ENCODE results near the gene MYRIP.

The MYRIP gene

DNA sequence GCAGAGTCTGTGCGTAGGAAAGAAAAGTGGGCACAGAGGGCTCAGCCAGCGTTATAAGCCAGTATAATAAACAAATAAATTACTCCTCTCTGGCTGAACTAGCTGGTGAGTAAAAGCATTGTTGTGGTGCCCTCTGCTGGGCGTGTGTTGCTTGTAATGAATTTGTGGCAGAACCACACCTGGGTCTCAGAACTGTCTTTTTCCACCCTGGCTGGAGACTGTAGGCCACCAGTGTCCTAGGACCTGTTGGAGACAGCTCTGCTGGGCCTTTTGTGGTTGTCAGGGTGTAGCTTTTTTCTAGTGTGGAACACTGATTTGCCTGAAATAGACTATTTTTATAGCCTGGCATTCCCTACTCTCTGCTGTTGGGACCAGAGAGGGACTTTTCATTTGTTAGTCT lies 369.6 kb downstream of the MYRIP start:
- Histone ChIP-seq H3K27ac (ENCODE audit: low read length) (no peak overlapping the region), H3K4me1 (ENCODE audit: control insufficient read depth, insufficient read depth, low read length) (peaks cover 2% of the 10 kb centered on the region), H3K36me3 (ENCODE audit: control insufficient read depth in 2 of 2, insufficient read depth in 2 of 2, low read length in 2 of 2) (no peaks in the 10 kb centered on the region), H3K27me3 (ENCODE audit: control insufficient read depth in 1 of 2, insufficient read depth in 2 of 2, low read length in 2 of 2) (no peaks in the 10 kb centered on the region), H3K9ac (ENCODE audit: low read length in 2 of 2) (no peak overlapping the region), H3K9me3 (ENCODE audit: control insufficient read depth in 2 of 2, low read length in 2 of 2) (no peaks in the 10 kb centered on the region), H3K4me3 (ENCODE audit: low read length in 2 of 2) (no peak overlapping the region)

DNA sequence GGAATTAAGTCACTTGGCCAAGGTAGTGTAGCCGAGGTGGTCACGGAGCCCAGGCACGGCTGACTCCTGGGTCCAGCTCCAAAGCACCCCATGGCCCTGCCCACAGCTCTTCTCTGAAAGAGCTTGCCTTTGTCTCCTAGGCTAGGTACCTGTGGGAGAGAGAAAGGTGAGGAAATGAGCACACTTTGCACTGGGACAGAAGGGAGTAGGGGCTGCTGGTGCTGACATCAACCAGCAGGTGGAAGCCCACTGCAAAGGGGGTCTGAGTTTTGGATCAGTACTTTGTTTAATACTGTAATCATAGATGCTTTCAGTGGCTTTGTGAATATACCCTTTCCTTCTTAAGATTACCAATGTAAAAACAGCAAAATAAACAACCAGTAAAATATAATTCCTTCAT lies 371.8 kb downstream of the MYRIP start:
- Histone ChIP-seq H3K9ac (ENCODE audit: low read length in 2 of 2) (no peak overlapping the region), H3K27ac (ENCODE audit: low read length) (no peak overlapping the region), H3K36me3 (ENCODE audit: control insufficient read depth in 2 of 2, insufficient read depth in 2 of 2, low read length in 2 of 2) (no peaks in the 10 kb centered on the region), H3K27me3 (ENCODE audit: control insufficient read depth in 1 of 2, insufficient read depth in 2 of 2, low read length in 2 of 2) (no peaks in the 10 kb centered on the region), H3K9me3 (ENCODE audit: control insufficient read depth in 2 of 2, low read length in 2 of 2) (no peaks in the 10 kb centered on the region), H3K4me3 (ENCODE audit: low read length in 2 of 2) (no peak overlapping the region), H3K4me1 (ENCODE audit: control insufficient read depth, insufficient read depth, low read length) (peaks cover 2% of the 10 kb centered on the region)

DNA sequence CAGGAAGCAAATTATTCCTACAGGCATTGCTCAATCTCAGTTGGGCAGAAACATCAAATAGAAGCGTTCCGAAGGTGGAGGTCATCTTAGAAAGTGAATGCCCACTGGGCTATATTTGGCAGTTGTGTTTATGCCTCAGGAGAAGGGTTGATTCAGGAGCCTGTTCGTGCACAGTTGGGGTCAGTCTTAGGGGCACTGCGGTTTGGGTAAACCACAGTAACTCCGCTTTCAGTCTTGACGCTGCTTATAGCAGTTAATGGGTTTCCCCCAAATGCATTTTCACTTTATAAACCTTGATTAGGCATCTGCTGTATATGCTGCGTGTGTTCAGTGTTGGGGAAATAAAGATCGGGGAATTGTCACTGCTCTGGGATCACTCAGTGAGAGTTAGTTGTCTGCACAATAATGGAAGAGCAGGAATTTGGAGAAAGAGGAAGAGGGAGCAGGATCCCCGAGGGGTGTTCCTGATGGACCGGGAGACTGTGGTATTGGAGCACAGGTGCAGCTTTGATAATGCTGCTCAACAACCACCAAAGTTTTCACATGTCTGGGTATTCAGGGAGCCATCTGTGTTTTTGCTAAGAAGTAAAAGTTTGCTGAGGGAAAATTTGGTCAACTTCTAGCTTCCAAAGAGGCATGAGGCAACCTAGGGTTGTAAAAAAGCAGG lies 375.8 kb downstream of the MYRIP start:
- H3K9me3 ChIP-seq (ENCODE audit: control insufficient read depth in 2 of 2, low read length in 2 of 2) = no peaks in the 10 kb centered on the region
- no peaks in the 10 kb centered on the region for H3K27me3 ChIP-seq (ENCODE audit: control insufficient read depth in 1 of 2, insufficient read depth in 2 of 2, low read length in 2 of 2)
- H3K36me3 ChIP-seq (ENCODE audit: control insufficient read depth in 2 of 2, insufficient read depth in 2 of 2, low read length in 2 of 2) = no peaks in the 10 kb centered on the region

DNA sequence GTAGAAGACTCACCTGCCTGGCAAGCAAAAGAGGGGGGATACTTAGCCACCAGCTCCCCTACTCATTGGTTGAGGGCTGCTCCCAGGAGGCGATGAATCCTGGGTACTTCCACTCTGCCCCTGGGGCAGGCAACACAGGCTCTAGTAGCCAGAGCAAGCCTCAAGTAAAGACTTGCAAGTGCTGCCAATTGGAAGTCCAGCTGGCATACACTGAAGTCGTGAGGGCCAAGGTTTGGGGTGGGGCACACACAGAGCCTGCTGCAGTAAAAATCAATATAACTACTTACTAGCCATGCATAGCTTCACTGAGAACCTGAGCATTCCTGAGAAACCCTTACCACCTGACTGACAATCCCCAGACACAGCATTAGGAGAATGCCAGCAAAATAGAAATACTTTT lies 377.1 kb downstream of the MYRIP start:
- no peaks in the 10 kb centered on the region for H3K9me3 ChIP-seq (ENCODE audit: control insufficient read depth in 2 of 2, low read length in 2 of 2)
- no peaks in the 10 kb centered on the region for H3K36me3 ChIP-seq (ENCODE audit: control insufficient read depth in 2 of 2, insufficient read depth in 2 of 2, low read length in 2 of 2)
- H3K9ac ChIP-seq (ENCODE audit: low read length in 2 of 2) = no peak overlapping the region
- H3K27ac ChIP-seq (ENCODE audit: low read length) = no peak overlapping the region
- no peaks in the 10 kb centered on the region for H3K27me3 ChIP-seq (ENCODE audit: control insufficient read depth in 1 of 2, insufficient read depth in 2 of 2, low read length in 2 of 2)
- H3K4me3 ChIP-seq (ENCODE audit: low read length in 2 of 2) = no peak overlapping the region
- H3K4me1 ChIP-seq (ENCODE audit: control insufficient read depth, insufficient read depth, low read length) = no peaks in the 10 kb centered on the region

More for the DNA sequence above, 375.8 kb downstream of the MYRIP start:
- H3K4me1 ChIP-seq (ENCODE audit: control insufficient read depth, insufficient read depth, low read length) = no peaks in the 10 kb centered on the region
- no peak overlapping the region for H3K4me3 ChIP-seq (ENCODE audit: low read length in 2 of 2)
- no peak overlapping the region for H3K9ac ChIP-seq (ENCODE audit: low read length in 2 of 2)
- H3K27ac ChIP-seq (ENCODE audit: low read length) = no peak overlapping the region

DNA sequence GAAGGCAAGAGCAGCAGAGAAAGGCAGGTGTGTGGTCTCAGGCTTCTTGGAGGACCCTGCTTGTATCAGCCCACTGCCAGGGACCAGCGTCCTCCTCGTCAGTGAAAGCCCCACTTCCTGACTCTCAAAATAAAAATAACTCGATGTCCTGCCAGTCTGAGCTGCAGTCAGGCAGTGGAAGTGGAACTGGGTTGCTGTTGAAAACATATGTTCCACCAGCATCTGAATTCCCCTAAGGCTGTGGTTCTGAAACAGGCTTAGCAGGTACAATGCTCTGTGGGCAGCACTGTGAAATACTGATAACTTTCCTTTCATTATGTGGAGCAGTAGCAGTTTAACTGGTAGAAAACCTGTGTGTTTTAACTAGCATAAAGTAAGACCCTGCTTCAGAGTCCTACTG lies 378.5 kb downstream of the MYRIP start:
- no peaks in the 10 kb centered on the region for H3K27me3 ChIP-seq (ENCODE audit: control insufficient read depth in 1 of 2, insufficient read depth in 2 of 2, low read length in 2 of 2)
- H3K27ac ChIP-seq (ENCODE audit: low read length) = no peak overlapping the region
- H3K36me3 ChIP-seq (ENCODE audit: control insufficient read depth in 2 of 2, insufficient read depth in 2 of 2, low read length in 2 of 2) = no peaks in the 10 kb centered on the region
- no peak overlapping the region for H3K9ac ChIP-seq (ENCODE audit: low read length in 2 of 2)
- H3K4me1 ChIP-seq (ENCODE audit: control insufficient read depth, insufficient read depth, low read length) = no peaks in the 10 kb centered on the region
- H3K4me3 ChIP-seq (ENCODE audit: low read length in 2 of 2) = no peak overlapping the region
- no peaks in the 10 kb centered on the region for H3K9me3 ChIP-seq (ENCODE audit: control insufficient read depth in 2 of 2, low read length in 2 of 2)

DNA sequence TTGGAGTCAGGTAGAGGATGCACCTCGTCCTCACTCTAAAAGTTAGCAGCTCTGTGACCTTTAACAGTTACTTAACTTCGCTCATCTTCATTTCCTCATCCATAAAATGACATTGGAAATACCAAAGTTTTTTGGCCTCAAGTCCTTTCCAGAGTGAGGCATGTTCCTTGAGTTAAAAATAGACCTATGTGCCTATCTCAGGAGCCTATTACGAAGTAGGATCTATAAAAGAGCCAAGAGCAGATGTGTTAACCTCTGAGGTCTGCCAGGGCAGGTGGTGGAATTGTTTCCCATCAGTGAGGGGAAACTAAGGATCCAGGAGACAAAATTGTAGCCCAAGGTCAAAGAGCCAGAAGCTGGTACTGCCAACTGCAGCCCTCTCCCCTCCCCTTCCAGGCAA lies 379.7 kb downstream of the MYRIP start:
- H3K36me3 ChIP-seq (ENCODE audit: control insufficient read depth in 2 of 2, insufficient read depth in 2 of 2, low read length in 2 of 2) = no peaks in the 10 kb centered on the region
- no peaks in the 10 kb centered on the region for H3K27me3 ChIP-seq (ENCODE audit: control insufficient read depth in 1 of 2, insufficient read depth in 2 of 2, low read length in 2 of 2)
- H3K4me3 ChIP-seq (ENCODE audit: low read length in 2 of 2) = no peak overlapping the region
- H3K27ac ChIP-seq (ENCODE audit: low read length) = no peak overlapping the region
- H3K4me1 ChIP-seq (ENCODE audit: control insufficient read depth, insufficient read depth, low read length) = no peaks in the 10 kb centered on the region
- H3K9me3 ChIP-seq (ENCODE audit: control insufficient read depth in 2 of 2, low read length in 2 of 2) = no peaks in the 10 kb centered on the region
- H3K9ac ChIP-seq (ENCODE audit: low read length in 2 of 2) = no peak overlapping the region

DNA sequence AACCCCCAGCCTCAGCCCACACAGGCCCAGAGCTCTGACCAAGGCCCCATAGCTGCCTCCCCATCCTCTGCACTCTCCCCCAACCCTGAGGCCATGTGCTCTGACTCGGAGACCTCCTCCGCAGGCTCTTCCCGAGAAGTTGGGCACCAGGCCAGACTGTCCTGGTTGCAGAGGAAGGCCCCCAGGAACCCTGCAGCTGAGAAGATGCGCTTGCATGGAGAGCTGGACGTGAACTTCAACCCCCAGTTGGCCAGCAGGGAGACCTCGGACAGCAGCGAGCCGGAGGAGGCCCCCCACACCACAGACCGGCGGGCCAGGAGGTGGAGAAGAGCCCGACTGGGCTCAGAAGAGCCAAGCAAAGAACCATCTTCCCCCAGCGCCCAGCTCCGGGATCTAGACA lies 380.6 kb downstream of the MYRIP start:
- H3K4me3 ChIP-seq (ENCODE audit: low read length in 2 of 2) = no peak overlapping the region
- H3K9me3 ChIP-seq (ENCODE audit: control insufficient read depth in 2 of 2, low read length in 2 of 2) = no peaks in the 10 kb centered on the region
- H3K27me3 ChIP-seq (ENCODE audit: control insufficient read depth in 1 of 2, insufficient read depth in 2 of 2, low read length in 2 of 2) = no peaks in the 10 kb centered on the region
- no peak overlapping the region for H3K27ac ChIP-seq (ENCODE audit: low read length)
- H3K4me1 ChIP-seq (ENCODE audit: control insufficient read depth, insufficient read depth, low read length) = no peaks in the 10 kb centered on the region
- no peaks in the 10 kb centered on the region for H3K36me3 ChIP-seq (ENCODE audit: control insufficient read depth in 2 of 2, insufficient read depth in 2 of 2, low read length in 2 of 2)
- no peak overlapping the region for H3K9ac ChIP-seq (ENCODE audit: low read length in 2 of 2)

DNA sequence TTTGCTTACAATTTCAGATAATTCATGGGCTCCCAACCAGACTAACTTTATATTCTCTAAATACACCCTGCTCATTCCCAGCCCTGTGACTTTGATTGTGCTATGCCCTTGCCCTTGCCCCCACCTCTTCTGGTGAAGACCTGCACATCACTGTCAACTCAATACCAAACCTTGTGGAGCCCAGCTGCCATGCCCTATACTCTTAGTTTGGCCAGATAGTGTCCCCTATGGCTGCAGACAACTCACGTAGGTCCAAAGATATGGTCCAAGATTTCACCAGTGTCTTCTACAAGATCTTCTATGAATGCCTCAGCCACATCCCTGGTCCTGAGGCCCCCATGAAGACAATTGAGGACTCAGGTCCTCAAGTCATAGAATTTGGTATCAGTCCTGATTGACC lies 381.8 kb downstream of the MYRIP start:
- Histone ChIP-seq H3K4me3 (ENCODE audit: low read length in 2 of 2) (no peak overlapping the region), H3K4me1 (ENCODE audit: control insufficient read depth, insufficient read depth, low read length) (no peaks in the 10 kb centered on the region)

DNA sequence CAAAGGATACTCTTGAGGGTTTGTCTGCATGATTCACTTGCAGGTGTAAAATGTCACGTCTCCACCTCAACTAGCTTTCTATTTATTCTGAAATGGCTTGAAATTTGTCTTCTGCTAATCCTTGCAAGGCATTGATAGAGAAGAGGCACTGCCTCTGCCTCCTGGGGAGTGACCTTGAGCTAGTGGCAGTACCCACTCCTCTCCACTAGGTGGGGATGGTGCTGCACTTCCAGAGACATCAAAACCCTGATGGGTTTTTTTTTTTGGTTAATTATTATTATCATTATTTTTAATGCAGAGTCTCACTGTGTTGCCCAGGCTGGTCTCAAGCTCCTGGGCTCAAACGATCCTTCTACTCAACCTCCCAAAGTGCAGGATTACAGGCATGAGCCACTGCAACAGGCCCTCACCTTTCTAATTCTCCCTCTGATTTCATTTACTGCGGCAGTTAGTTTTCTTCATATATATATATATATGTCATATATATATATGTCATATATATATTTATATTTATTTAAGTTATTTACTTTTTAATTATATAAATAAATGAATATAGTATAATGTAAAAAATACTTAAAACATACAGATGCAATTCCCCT lies 382.5 kb downstream of the MYRIP start:
- Histone ChIP-seq H3K4me3 (ENCODE audit: low read length in 2 of 2) (no peak overlapping the region), H3K36me3 (ENCODE audit: control insufficient read depth in 2 of 2, insufficient read depth in 2 of 2, low read length in 2 of 2) (no peaks in the 10 kb centered on the region), H3K27ac (ENCODE audit: low read length) (no peak overlapping the region), H3K27me3 (ENCODE audit: control insufficient read depth in 1 of 2, insufficient read depth in 2 of 2, low read length in 2 of 2) (no peaks in the 10 kb centered on the region), H3K4me1 (ENCODE audit: control insufficient read depth, insufficient read depth, low read length) (no peaks in the 10 kb centered on the region), H3K9me3 (ENCODE audit: control insufficient read depth in 2 of 2, low read length in 2 of 2) (no peaks in the 10 kb centered on the region), H3K9ac (ENCODE audit: low read length in 2 of 2) (no peak overlapping the region)

More for the DNA sequence above, 381.8 kb downstream of the MYRIP start:
- H3K9me3 ChIP-seq (ENCODE audit: control insufficient read depth in 2 of 2, low read length in 2 of 2) = no peaks in the 10 kb centered on the region
- no peak overlapping the region for H3K27ac ChIP-seq (ENCODE audit: low read length)
- H3K27me3 ChIP-seq (ENCODE audit: control insufficient read depth in 1 of 2, insufficient read depth in 2 of 2, low read length in 2 of 2) = no peaks in the 10 kb centered on the region
- H3K9ac ChIP-seq (ENCODE audit: low read length in 2 of 2) = no peak overlapping the region
- no peaks in the 10 kb centered on the region for H3K36me3 ChIP-seq (ENCODE audit: control insufficient read depth in 2 of 2, insufficient read depth in 2 of 2, low read length in 2 of 2)

DNA sequence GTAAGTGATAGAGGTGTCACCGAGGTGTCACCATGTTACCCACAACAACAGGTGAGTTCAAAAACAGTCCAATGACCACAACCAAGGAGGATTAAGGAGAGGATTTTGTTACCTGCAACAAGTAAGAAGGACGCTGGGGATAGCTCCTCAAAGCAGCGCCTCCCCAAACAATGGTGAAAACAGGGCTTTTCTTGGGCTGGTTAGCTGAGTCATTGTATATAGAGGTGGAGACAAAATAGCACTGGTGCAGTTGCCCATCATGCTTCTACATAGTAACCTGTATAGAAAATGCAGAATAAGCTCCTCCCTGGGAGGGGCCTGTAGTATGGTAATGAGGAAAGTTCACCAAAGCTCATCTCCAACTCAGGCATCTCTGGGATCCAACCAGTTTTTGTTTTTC lies 383.2 kb downstream of the MYRIP start:
- Histone ChIP-seq H3K36me3 (ENCODE audit: control insufficient read depth in 2 of 2, insufficient read depth in 2 of 2, low read length in 2 of 2) (no peaks in the 10 kb centered on the region), H3K9ac (ENCODE audit: low read length in 2 of 2) (no peak overlapping the region), H3K27ac (ENCODE audit: low read length) (no peak overlapping the region), H3K9me3 (ENCODE audit: control insufficient read depth in 2 of 2, low read length in 2 of 2) (no peaks in the 10 kb centered on the region), H3K27me3 (ENCODE audit: control insufficient read depth in 1 of 2, insufficient read depth in 2 of 2, low read length in 2 of 2) (no peaks in the 10 kb centered on the region), H3K4me3 (ENCODE audit: low read length in 2 of 2) (no peak overlapping the region), H3K4me1 (ENCODE audit: control insufficient read depth, insufficient read depth, low read length) (no peaks in the 10 kb centered on the region)

DNA sequence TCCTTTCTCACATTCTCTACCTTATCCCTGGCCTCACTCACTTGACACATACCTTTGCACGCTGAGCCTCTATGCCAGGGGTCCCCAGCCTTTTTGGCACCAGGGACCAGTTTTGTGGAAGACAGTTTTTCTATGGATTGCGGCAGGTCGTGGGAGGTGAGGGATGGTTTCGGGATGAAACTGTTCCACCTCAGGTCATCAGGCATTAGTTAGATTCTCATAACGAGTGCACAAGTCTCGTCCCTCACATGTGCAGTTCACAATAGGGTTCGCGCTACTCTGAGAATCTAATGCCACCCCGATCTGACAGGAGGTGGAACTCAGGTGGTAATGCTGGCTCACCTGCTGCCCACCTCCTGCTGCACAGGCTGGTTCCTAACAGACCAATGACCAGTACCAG lies 387.6 kb downstream of the MYRIP start:
- Histone ChIP-seq H3K27ac (ENCODE audit: low read length) (no peak overlapping the region), H3K27me3 (ENCODE audit: control insufficient read depth in 1 of 2, insufficient read depth in 2 of 2, low read length in 2 of 2) (no peaks in the 10 kb centered on the region), H3K9ac (ENCODE audit: low read length in 2 of 2) (no peak overlapping the region), H3K4me3 (ENCODE audit: low read length in 2 of 2) (no peak overlapping the region), H3K36me3 (ENCODE audit: control insufficient read depth in 2 of 2, insufficient read depth in 2 of 2, low read length in 2 of 2) (no peaks in the 10 kb centered on the region), H3K9me3 (ENCODE audit: control insufficient read depth in 2 of 2, low read length in 2 of 2) (no peaks in the 10 kb centered on the region), H3K4me1 (ENCODE audit: control insufficient read depth, insufficient read depth, low read length) (no peaks in the 10 kb centered on the region)
